Measurements from ENCODE around the gene UBC.

The UBC gene

DNA sequence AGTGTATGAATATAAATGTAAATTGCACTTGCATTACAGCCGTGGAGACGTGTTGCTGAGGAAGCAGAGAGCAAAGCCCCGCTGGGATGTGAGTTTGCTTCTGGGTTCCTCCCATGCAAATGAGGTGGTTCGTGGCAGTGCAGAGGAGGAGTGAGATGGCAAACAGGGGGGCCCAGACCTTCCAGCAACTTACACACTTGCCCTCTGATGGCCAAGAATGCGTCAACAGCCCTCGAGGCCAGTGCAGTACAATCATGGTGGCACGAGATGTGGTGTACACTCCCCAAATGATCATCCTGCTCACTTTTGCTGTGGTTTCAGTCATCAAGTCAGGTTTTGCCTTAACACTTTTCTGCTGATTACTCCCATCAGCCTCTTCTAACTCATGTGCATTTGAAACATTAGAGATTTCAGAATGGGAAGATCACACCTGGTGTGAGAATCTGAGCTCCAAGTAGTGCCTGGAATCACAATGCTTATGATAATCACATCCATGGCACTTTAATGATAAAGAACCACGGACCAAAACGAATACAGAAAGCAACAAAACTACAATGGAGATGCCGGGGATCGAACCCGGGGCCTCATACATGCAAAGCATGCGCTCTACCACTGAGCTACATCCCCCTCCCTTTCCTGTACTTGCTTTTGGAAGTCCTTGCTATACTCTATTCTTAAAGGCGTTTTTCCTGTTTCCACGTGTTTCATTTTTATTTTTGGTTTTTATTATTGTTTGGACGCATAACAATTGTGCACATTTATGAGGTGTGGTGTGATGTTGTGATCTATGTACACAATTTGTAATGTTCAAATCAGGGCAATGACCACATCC is 7.0 kb upstream of the UBC start (continued):
- TF ChIP-seq, protein P1, sequence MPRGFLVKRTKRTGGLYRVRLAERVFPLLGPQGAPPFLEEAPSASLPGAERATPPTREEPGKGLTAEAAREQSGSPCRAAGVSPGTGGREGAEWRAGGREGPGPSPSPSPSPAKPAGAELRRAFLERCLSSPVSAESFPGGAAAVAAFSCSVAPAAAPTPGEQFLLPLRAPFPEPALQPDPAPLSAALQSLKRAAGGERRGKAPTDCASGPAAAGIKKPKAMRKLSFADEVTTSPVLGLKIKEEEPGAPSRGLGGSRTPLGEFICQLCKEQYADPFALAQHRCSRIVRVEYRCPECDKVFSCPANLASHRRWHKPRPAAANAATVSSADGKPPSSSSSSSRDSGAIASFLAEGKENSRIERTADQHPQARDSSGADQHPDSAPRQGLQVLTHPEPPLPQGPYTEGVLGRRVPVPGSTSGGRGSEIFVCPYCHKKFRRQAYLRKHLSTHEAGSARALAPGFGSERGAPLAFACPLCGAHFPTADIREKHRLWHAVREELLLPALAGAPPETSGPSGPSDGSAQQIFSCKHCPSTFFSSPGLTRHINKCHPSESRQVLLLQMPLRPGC (tag by site-specific recombination; IDR thresholded peaks at IDR 0.05) = peak; percentile 59; the same call in 1 of the 2 replicates
- TF ChIP-seq REPIN1 (tag by site-specific recombination; IDR thresholded peaks at IDR 0.05; ENCODE audit: low read depth) (peak; percentile 84; the same call in 1 of the 2 replicates), GLI2 (tag by site-specific recombination; IDR thresholded peaks at IDR 0.05; ENCODE audit: borderline replicate concordance, low read depth) (0 out of 2 replicates have a peak, but pooled peaks have one; percentile 49), ZNF626 (tag by site-specific recombination; IDR thresholded peaks at IDR 0.05) (peak; percentile 11; the same call in 1 of the 2 replicates), ZSCAN30 (tag by site-specific recombination; IDR thresholded peaks at IDR 0.05) (peak; percentile 68), ZNF530 (tag by site-specific recombination; IDR thresholded peaks at IDR 0.05; ENCODE audit: low read depth) (peak; percentile 94), ZNF302 (tag by site-specific recombination; IDR thresholded peaks at IDR 0.05; ENCODE audit: low read depth) (no peak), ZNF223 (tag by site-specific recombination; IDR thresholded peaks at IDR 0.05) (no peak), ZBTB20 (tag by site-specific recombination; IDR thresholded peaks at IDR 0.05) (peak; percentile 43; the same call in 1 of the 2 replicates), ZBTB21 (tag by site-specific recombination; IDR thresholded peaks at IDR 0.05) (peak; percentile 35; the same call in 1 of the 2 replicates), ZNF2 (tag by site-specific recombination; IDR thresholded peaks at IDR 0.05) (peak; percentile 97), GLIS1 (tag by site-specific recombination; IDR thresholded peaks at IDR 0.05) (no peak)
- TF ChIP-seq, protein P2, sequence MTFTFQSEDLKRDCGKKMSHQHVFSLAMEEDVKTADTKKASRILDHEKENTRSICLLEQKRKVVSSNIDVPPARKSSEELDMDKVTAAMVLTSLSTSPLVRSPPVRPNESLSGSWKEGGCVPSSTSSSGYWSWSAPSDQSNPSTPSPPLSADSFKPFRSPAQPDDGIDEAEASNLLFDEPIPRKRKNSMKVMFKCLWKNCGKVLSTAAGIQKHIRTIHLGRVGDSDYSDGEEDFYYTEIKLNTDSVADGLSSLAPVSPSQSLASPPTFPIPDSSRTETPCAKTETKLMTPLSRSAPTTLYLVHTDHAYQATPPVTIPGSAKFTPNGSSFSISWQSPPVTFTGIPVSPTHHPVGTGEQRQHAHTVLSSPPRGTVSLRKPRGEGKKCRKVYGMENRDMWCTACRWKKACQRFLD (tag by site-specific recombination; IDR thresholded peaks at IDR 0.05) = no peak
- TF ChIP-seq, protein P3, sequence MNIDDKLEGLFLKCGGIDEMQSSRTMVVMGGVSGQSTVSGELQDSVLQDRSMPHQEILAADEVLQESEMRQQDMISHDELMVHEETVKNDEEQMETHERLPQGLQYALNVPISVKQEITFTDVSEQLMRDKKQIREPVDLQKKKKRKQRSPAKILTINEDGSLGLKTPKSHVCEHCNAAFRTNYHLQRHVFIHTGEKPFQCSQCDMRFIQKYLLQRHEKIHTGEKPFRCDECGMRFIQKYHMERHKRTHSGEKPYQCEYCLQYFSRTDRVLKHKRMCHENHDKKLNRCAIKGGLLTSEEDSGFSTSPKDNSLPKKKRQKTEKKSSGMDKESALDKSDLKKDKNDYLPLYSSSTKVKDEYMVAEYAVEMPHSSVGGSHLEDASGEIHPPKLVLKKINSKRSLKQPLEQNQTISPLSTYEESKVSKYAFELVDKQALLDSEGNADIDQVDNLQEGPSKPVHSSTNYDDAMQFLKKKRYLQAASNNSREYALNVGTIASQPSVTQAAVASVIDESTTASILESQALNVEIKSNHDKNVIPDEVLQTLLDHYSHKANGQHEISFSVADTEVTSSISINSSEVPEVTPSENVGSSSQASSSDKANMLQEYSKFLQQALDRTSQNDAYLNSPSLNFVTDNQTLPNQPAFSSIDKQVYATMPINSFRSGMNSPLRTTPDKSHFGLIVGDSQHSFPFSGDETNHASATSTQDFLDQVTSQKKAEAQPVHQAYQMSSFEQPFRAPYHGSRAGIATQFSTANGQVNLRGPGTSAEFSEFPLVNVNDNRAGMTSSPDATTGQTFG (tag by site-specific recombination; IDR thresholded peaks at IDR 0.05; ENCODE audit: borderline replicate concordance) = peak; percentile 45; the same call in 1 of the 2 replicates
- TF ChIP-seq, protein P4, sequence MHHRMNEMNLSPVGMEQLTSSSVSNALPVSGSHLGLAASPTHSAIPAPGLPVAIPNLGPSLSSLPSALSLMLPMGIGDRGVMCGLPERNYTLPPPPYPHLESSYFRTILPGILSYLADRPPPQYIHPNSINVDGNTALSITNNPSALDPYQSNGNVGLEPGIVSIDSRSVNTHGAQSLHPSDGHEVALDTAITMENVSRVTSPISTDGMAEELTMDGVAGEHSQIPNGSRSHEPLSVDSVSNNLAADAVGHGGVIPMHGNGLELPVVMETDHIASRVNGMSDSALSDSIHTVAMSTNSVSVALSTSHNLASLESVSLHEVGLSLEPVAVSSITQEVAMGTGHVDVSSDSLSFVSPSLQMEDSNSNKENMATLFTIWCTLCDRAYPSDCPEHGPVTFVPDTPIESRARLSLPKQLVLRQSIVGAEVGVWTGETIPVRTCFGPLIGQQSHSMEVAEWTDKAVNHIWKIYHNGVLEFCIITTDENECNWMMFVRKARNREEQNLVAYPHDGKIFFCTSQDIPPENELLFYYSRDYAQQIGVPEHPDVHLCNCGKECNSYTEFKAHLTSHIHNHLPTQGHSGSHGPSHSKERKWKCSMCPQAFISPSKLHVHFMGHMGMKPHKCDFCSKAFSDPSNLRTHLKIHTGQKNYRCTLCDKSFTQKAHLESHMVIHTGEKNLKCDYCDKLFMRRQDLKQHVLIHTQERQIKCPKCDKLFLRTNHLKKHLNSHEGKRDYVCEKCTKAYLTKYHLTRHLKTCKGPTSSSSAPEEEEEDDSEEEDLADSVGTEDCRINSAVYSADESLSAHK (tag by site-specific recombination; IDR thresholded peaks at IDR 0.05) = 0 out of 2 replicates have a peak, but pooled peaks have one; percentile 22
- TF ChIP-seq, protein P5, sequence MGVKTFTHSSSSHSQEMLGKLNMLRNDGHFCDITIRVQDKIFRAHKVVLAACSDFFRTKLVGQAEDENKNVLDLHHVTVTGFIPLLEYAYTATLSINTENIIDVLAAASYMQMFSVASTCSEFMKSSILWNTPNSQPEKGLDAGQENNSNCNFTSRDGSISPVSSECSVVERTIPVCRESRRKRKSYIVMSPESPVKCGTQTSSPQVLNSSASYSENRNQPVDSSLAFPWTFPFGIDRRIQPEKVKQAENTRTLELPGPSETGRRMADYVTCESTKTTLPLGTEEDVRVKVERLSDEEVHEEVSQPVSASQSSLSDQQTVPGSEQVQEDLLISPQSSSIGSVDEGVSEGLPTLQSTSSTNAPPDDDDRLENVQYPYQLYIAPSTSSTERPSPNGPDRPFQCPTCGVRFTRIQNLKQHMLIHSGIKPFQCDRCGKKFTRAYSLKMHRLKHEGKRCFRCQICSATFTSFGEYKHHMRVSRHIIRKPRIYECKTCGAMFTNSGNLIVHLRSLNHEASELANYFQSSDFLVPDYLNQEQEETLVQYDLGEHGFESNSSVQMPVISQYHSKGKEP (tag by site-specific recombination; IDR thresholded peaks at IDR 0.05) = peak; percentile 50; the same call in 1 of the 2 replicates

Measured in HEK293 (cell line).